C4-2B (cell line): ENCODE data around the gene IFNLR1.

Source experiments
- CTCF ChIP-seq: fragments of 450-650 bp; conservative IDR thresholded peaks from 2 replicates; pipeline ENCODE4 v1.5.1; 2017; ENCODE audit warnings: mild to moderate bottlenecking
- ZFX ChIP-seq: fragments of 450-650 bp; IDR thresholded peaks from 2 replicates; pipeline ENCODE4 v1.6.1; 2017

- TF ChIP-seq CTCF = no peak
- no peak for TF ChIP-seq ZFX
These were observed 47.2 kb downstream of the IFNLR1 start for GRCh38 chr1:24139841-24140425.
